Activated T-cell treated with anti-CD3 and anti-CD28 coated beads, Interleukin-2, amount 50 U/mL, for 4 hours (primary cell): ENCODE data around the gene CLN6. TPM values are rescaled to one million over a fixed set of nuclear protein-coding genes. Genes with fewer than 3 reads are reported as not detected.

ENCODE experiments used
- ATAC-seq, 2 donors: fragments of 200-7000 bp; cut with Tn5 transposase; one replicate each; pipeline ENCODE4 v1.10.0; 2021
- DNase-seq: peaks from one replicate; pipeline ENCODE4 v3.0.0-alpha.2; 2020
- H3K27me3 Mint-ChIP-seq: one replicate; pipeline ENCODE4 v1.8.0; 2021; ENCODE audit warnings: low read depth, mixed read lengths
- H3K36me3 Mint-ChIP-seq: one replicate; pipeline ENCODE4 v1.8.0; 2022; ENCODE audit warnings: mixed read lengths; ENCODE audit not compliant: insufficient read depth
- H3K4me1 Mint-ChIP-seq: one replicate; pipeline ENCODE4 v1.8.0; 2021; ENCODE audit warnings: low read depth, mixed read lengths
- H3K4me3 Mint-ChIP-seq: one replicate; pipeline ENCODE4 v1.8.0; 2021; ENCODE audit warnings: mild to moderate bottlenecking, moderate library complexity, mixed read lengths
- H3K9me3 Mint-ChIP-seq: one replicate; pipeline ENCODE4 v1.8.0; 2021; ENCODE audit warnings: mixed read lengths
- total RNA-seq, 3 donors: library from RNA; stranded (reverse); gene quantifications; one replicate each; pipeline ENCODE4 v1.2.1, GENCODE V29; 2021

CLN6 gene
- 10 to 100 TPM; 82.6 to 94.4 (median 91.3) TPM for total RNA-seq

DNA sequence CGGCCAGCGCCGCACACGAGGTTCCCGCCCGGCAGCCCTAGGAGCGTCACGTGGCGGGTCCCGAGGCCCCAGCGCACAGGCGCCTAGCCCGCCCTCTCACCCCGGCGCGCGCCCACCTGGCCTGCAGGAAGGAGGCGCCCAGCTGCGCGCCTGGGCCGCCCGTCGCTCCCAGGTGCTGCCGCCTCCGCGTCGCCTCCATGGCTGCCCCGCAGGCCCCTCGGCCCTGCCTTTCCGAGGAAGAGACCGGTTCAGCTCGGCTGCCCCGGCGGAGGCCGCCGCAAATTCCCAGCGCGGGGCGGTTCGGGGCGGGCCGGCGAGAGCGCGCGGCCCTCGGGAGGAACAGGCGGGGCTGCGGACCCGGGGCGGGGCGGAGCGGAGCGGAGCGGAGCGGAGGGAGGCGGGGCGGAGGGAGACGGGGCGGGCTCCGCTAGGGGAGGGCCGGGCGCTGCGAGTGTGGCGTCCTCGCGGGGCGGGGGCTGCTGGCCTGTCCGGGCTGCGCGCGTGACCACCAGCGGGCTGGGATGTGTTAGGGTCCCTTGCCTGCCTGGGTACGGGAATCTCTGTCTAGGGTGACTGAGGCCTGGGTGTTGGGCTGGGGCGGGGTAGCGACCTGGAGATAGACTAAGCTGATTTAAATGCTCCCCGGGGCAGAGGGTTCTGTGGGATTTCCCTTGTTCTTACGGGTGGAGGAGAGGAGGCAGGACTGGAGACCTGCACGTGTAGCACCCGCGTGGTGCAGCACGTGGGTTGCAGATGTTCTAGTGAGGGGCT is at the start of gene CLN6:
TSS of gene CLN6 (minus strand) at position 343 of the 771 bp plus-strand sequence. CDS start at position 199, 144 bp downstream.
- no peaks in the 10 kb centered on the region for H3K27me3 Mint-ChIP-seq
- no peaks in the 10 kb centered on the region for H3K36me3 Mint-ChIP-seq
- H3K4me1 Mint-ChIP-seq = peaks cover 34% of the 10 kb centered on the region
- H3K4me3 Mint-ChIP-seq = peak within 1 kb of the TSS; percentile 95
- DNase-seq (peak; percentile 85), ATAC-seq (peak; percentile 88 to 90)
- no peaks in the 10 kb centered on the region for H3K9me3 Mint-ChIP-seq

DNA sequence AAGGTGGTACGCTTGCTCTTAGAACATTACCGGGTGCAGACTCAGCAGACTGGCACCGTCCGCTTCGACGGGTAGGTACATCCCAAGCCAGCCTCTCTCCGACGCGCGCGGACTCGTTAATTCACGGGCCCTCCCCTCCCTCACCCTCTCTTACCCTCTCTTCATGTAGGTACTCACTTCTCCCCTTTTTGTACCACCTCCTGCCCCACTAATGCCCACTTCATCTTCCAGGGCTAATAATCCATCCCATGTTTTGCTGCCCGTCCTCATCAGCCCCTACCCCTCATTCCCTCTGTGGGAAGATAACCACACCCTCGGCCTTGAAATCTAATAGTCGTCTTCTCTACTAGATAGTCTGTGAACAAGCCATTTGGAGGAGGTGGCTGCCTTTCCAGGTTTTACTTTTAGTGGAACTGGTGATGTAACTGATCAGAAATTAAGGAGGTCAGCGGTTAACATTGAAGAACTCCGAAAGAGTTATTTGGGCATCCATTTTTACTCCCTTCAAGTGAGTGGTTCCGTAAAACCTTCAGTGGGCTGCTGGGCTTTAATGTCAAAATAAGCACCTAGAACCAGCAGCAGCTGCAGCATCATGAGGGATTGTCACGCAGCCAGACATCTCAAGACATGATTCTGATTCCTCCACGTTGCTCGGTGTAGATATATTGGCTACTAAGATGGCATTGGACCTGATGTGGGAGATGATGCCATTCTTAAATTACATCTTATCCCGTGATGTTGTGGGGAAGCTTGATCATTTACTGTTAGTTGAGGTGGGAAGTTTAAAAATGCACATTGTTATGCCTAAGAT is 49.3 kb upstream of the CLN6 start:
- peaks cover 53% of the 10 kb centered on the region for H3K4me1 Mint-ChIP-seq
- H3K27me3 Mint-ChIP-seq = no peaks in the 10 kb centered on the region
- no peaks in the 10 kb centered on the region for H3K9me3 Mint-ChIP-seq
- no peak for DNase-seq
- ATAC-seq = peak; percentile 4
- peak overlapping the region; percentile 99 for H3K4me3 Mint-ChIP-seq
- peaks cover 13% of the 10 kb centered on the region for H3K36me3 Mint-ChIP-seq

DNA sequence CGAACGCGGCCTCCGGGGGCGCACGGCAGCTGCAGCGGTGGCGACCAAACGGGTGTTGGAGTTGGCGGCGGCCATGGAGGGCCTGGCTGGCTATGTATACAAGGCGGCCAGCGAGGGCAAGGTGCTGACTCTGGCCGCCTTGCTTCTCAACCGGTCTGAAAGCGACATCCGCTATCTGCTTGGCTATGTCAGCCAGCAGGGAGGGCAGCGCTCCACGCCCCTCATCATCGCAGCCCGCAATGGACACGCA is 48.7 kb upstream of the CLN6 start:
- Mint-ChIP-seq H3K36me3 (peaks cover 11% of the 10 kb centered on the region), H3K27me3 (no peaks in the 10 kb centered on the region), H3K4me3 (peak overlapping the region; percentile 99), H3K4me1 (peaks cover 49% of the 10 kb centered on the region), H3K9me3 (no peaks in the 10 kb centered on the region)
- DNase-seq (peak; percentile 65), ATAC-seq (no peak)

DNA sequence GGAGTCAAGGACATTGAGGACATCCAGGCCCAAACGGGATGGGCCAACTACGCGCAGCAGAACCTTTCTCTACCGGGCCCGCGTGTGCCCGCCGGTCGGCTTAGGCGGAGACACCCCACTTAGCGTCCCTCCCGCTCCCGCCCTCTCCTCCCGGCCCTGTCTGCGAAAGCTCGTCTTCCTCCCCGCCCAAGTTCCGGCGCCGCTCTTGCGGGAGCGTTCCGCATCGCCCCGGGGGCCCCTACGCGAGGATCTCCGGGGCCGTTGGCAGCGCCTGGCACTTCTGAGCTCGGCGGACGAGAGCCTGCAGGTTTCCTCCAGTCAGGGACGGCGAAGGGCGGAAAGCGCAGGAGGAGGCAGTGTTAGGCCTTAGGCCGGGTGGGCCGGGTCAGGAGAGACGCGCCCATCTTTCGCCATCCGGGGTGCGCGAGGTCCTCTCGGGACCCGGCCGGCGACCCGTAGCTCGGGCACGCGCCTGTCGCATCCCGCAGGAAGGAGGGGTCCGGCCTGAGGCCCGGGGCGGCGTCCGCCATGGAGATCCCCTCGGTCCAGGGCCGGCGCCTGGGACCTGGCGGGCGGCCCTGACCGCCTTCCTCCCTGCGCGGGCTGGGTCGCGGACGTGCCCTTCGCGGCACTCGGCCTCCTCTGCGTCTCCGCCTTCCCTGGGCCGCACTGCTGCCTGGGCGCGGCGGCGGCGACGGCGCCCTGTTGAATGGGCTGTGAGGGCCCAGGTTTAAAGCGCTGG is 48.2 kb upstream of the CLN6 start, which contains the start of gene FEM1B:
TSS of gene FEM1B (plus strand) at position 143 of the 742 bp plus-strand sequence. CDS start 673 bp downstream, outside the sequence.
- Mint-ChIP-seq H3K36me3 (peaks cover 11% of the 10 kb centered on the region), H3K4me1 (peaks cover 49% of the 10 kb centered on the region), H3K9me3 (no peaks in the 10 kb centered on the region), H3K27me3 (no peaks in the 10 kb centered on the region), H3K4me3 (peak within 1 kb of the TSS; percentile 99)
- ATAC-seq = peak; percentile 82 to 83
- DNase-seq = peak; percentile 85

DNA sequence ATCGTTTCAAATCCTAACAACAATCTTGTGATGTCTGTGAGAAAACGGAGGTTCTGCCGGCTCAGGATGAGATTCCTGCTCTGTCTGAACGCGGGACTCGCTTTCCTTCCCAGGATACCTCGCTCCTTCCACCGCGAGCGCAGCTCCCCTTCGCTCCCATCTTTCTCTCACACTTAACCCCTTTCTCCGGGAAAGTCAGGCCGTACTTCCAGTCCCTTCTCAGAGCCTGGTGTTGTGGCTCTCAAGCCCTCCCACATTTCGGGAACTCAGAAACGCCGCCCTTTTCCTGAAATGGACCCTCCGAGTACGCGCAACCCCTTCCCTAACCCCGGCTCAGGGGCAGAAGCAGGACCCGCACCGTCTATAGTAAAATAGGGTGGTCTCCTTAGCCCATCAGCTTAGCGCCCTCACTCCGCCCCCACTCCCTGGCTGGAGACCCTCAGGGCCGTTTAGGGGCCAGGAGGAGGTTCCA is 47.6 kb upstream of the CLN6 start:
- ATAC-seq = peak; percentile 7 to 10
- no peak for DNase-seq
- Mint-ChIP-seq H3K9me3 (no peaks in the 10 kb centered on the region), H3K4me1 (peaks cover 46% of the 10 kb centered on the region), H3K36me3 (peaks cover 11% of the 10 kb centered on the region), H3K27me3 (no peaks in the 10 kb centered on the region), H3K4me3 (peak overlapping the region; percentile 99)

DNA sequence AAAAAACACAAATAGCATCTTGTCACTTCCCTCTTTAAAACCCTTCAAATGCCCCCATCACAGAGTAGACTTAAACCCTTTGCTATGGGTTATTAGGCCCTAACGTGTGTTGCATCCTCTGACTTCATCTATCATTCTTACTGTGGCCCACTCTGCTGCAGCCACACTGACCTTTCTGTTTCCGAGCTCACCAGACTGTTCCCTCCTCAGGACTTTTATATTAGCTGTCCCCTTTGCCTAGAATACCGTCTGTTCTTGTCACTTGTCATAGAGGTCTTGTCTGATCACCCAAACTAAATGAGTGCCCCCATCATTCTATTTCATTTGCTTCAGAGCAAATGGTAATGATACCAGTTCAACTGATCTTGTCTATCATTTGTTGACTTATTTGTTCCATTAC is 47.1 kb upstream of the CLN6 start:
- Mint-ChIP-seq H3K9me3 (no peaks in the 10 kb centered on the region), H3K4me1 (peaks cover 41% of the 10 kb centered on the region), H3K27me3 (no peaks in the 10 kb centered on the region), H3K4me3 (peak overlapping the region; percentile 99), H3K36me3 (peaks cover 8% of the 10 kb centered on the region)
- ATAC-seq (no peak), DNase-seq (no peak)

DNA sequence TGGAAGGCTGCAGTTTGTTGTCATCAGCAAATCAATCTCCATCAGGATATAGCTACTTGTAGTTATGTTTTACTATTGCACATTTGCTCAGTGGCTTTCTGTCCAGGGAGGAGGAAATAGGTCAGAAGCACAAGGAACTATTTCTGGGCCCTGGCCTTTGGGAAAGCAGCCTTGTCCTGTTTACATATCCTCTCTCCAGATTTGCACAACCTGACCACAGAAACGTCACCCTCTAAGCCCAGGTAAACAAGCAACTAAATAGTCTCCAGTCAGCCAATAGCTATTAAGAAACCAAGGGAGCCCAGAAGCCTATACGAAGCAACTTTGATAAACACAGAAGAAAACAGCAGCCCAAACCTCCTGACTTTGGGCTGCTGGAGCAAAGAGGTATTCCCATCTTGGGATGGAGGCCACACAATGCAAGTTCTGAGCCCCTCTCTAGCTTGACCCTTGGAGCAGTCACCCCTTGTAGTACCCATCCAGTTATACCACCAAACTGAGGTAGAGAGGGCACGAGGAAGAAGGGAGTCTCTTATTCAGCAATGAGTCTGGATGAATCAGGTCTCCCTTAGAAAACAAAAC is 45.7 kb upstream of the CLN6 start:
- Mint-ChIP-seq H3K36me3 (peaks cover 5% of the 10 kb centered on the region), H3K9me3 (no peaks in the 10 kb centered on the region), H3K4me1 (peaks cover 26% of the 10 kb centered on the region), H3K27me3 (no peaks in the 10 kb centered on the region), H3K4me3 (no peak overlapping the region)
- no peak for ATAC-seq
- DNase-seq = no peak

DNA sequence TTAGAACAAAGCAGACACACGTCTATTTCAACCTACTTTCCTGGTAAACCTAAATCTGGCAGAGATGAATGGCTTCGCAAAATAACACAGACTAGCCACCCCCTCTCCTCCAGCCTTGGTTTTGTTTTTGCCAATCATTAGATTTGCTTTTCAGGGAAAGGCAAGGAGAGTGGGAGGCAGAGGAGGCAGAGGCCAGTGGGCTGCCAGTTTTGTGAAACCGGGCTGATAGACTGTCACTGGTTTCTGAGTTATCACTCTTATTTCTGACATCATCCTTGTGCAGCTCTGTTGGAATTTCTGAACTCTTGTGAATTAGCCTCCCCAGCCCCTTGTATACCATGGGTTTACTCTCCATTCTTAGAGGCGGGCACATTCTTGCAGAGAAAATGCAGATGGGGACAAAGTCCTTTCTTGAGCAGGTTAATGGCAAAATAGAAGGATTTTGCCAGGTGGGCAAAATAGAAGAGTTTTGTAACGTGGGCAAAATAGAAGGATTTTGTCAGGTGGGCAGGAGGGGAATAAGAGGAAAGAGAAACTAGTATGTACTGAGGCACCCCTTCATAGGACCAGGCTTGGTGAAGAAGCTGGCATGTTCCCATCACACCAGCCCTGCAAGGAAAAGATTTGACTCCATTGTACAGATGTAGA is 44.8 kb upstream of the CLN6 start:
- Mint-ChIP-seq H3K27me3 (no peaks in the 10 kb centered on the region), H3K4me1 (peaks cover 18% of the 10 kb centered on the region), H3K9me3 (no peaks in the 10 kb centered on the region), H3K36me3 (no peaks in the 10 kb centered on the region), H3K4me3 (no peak overlapping the region)
- DNase-seq (no peak), ATAC-seq (no peak)

DNA sequence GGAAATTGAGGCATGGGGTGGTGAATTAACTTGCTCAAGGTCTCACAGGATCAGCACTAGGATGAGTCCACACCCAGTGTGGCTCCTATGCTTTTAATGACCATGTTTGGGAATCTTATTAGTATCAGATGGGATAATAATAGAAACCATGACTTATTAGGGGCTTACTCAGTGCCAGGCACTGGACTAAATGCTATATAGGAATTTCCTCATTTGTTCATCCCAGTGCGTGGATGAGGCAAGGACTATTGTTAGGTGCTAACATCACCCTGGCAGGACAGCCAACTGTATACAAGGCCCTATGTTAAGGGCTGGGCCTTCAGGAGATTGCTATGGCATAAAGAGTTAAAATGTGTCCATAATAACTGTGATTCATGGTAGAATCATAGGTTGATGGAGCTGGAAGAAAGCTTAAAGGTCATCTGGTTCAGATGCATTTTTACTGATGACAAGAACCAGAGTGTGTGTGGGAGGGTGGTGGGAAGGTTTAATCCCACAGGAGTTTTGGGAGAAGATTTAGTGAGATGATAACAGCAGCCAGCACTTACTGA is 43.3 kb upstream of the CLN6 start:
- Mint-ChIP-seq H3K27me3 (peaks cover 1% of the 10 kb centered on the region), H3K9me3 (no peaks in the 10 kb centered on the region), H3K4me3 (no peak overlapping the region), H3K36me3 (no peaks in the 10 kb centered on the region), H3K4me1 (peaks cover 14% of the 10 kb centered on the region)
- ATAC-seq (no peak), DNase-seq (no peak)

DNA sequence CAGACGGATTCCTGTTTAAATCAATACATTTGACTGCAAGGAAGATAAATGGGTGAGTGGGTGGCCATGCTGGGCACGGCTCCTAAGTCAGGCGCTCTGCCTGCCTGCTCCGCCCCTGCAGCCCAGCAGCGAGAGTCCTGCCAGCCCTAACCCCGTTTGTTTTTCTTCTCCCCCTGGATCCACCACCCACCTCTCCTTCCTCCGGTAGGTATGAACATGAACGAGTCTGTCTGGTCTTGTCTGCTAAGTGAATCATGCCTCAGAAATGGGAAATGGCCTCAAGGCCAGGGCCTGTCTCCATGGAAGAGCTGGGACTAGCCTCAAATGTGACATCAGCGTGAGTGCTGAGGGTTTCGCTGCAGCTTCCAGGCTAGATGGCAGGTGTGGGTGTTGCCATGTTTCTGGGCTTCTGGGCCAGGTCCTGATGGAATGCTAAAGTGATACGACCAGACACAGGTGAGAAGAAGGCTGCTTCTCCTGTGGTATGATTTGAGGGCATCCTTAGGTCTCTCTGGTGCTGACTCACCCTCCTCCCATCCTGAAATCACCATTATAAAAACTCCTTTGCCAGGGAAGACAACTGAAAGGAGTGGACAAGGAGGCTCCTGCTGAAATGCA is 42.4 kb upstream of the CLN6 start:
- peaks cover 11% of the 10 kb centered on the region for H3K4me1 Mint-ChIP-seq
- no peaks in the 10 kb centered on the region for H3K9me3 Mint-ChIP-seq
- H3K27me3 Mint-ChIP-seq = peaks cover 4% of the 10 kb centered on the region
- H3K36me3 Mint-ChIP-seq = no peaks in the 10 kb centered on the region
- DNase-seq = no peak
- no peak for ATAC-seq
- H3K4me3 Mint-ChIP-seq = no peak overlapping the region

DNA sequence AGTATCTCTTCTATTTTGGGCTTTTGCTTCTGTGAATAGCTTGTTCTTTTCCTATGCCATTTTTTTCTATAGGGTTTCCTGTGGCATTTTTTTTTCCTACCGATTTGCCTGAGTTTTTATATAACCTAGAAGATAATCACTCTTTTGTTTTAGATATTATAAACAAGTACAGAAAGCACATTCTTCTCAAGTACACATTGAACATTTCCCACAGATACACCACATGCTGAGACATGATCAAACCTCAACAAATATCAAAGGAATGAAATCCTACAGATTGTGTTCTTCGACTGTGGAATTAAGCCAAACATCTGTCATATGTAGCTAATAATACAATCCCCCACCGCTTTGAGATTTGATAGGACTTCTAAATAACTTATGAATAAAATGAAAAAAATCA is 38.9 kb upstream of the CLN6 start:
- ATAC-seq (no peak), DNase-seq (no peak)
- H3K4me1 Mint-ChIP-seq = no peaks in the 10 kb centered on the region
- H3K36me3 Mint-ChIP-seq = no peaks in the 10 kb centered on the region
- no peaks in the 10 kb centered on the region for H3K9me3 Mint-ChIP-seq
- peaks cover 12% of the 10 kb centered on the region for H3K27me3 Mint-ChIP-seq
- no peak overlapping the region for H3K4me3 Mint-ChIP-seq

DNA sequence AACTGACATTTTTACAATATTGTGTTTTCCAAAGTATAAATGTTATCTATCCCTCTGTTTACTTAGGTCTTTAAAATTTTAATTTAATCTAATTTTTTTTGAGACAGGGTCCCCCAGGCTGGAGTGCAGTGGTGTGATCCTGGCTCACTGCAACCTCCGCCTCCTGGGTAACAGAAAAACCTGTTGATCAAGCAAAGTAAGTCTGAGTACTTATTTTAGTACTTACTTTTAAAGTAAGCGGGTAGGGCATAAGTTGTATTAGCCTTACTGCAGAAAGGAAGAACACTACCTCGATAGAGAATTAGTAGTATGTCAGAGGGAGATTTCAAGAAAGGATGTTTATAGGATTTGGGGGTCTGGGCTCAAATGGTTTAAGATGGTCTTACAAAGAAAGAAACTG is 36.1 kb upstream of the CLN6 start:
- DNase-seq (no peak), ATAC-seq (no peak)
- H3K27me3 Mint-ChIP-seq = peaks cover 18% of the 10 kb centered on the region
- no peaks in the 10 kb centered on the region for H3K36me3 Mint-ChIP-seq
- H3K9me3 Mint-ChIP-seq = no peaks in the 10 kb centered on the region
- no peaks in the 10 kb centered on the region for H3K4me1 Mint-ChIP-seq
- no peak overlapping the region for H3K4me3 Mint-ChIP-seq

DNA sequence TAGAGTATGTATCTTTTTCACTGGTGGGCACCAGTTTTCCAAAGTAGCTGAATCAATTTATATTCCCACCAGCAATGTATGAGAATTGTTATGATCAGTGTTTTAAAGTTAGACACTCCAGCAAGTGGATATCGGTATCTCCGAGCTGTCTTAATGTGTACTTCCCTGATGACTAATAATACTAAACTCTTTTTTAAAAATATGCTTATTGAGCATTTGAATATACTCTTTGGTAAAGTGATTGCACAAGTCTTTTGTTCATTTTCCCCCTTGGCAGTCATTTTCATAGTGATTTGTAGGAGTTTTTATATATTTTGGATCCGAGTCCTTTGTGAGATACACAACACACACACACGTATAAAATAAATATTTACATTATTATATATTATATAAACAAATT is 35.6 kb upstream of the CLN6 start:
- Mint-ChIP-seq H3K27me3 (peaks cover 18% of the 10 kb centered on the region), H3K36me3 (no peaks in the 10 kb centered on the region), H3K4me3 (no peak overlapping the region), H3K9me3 (no peaks in the 10 kb centered on the region), H3K4me1 (no peaks in the 10 kb centered on the region)
- DNase-seq (no peak), ATAC-seq (no peak)
